Renal cortex interstitium (tissue), 15 donors: ENCODE measurements around the gene ZNF860. TPM values are rescaled to one million over a fixed set of nuclear protein-coding genes. Genes with fewer than 3 reads are reported as not detected.

Experiments used
- DNase-seq, 11 donors: peaks; one replicate each; pipeline ENCODE4 v3.0.0-alpha.2; 2013; ENCODE audit warnings: low read depth in 9 of 11, low spot score in 4 of 11; ENCODE audit errors: extremely low read depth in 1 of 11
- long read RNA-seq, 16 experiments: transcript quantifications; one replicate each; lab custom pipeline, GENCODE V29; 2026
- polyA plus RNA-seq, 3 donors: library from polyadenylated mRNA; unstranded; fragments of 120-200 nt; gene quantifications; one replicate each; pipeline ENCODE4 v1.2.1, GENCODE V29; 2013; ENCODE audit not compliant: insufficient read length in 3 of 3

Gene ZNF860
- 1 to 10 TPM; 2.6 to 3.6 (median 2.7) TPM for polyA plus RNA-seq
- long read RNA-seq, donor 1: 0 reads
- long read RNA-seq, donor 2: 0 reads
- long read RNA-seq, donor 3: 0 reads
- long read RNA-seq, donor 4, partial matches to known transcripts: 0 of 1 reads
- long read RNA-seq, donor 4, other reads (novel, unspliced or antisense): 0 of 1 reads
- long read RNA-seq, donor 5: 0 reads
- long read RNA-seq, donor 6: 0 reads
- long read RNA-seq, donor 7: 0 reads
- long read RNA-seq, donor 8: 0 reads
- long read RNA-seq, donor 9: 0 reads
- long read RNA-seq, donor 10: 0 reads
- long read RNA-seq, donor 11, partial matches to known transcripts: 0 of 1 reads
- long read RNA-seq, donor 11, other reads (novel, unspliced or antisense): 0 of 1 reads
- long read RNA-seq, donor 12: 0 reads
- long read RNA-seq, donor 13: 0 reads
- long read RNA-seq, donor 14, partial matches to known transcripts: 0 of 1 reads
- long read RNA-seq, donor 14, other reads (novel, unspliced or antisense): 0 of 1 reads
- long read RNA-seq, donor 15: 0 reads
- long read RNA-seq, donor 16: 0 reads

- peak in 8 of 11 donors; percentile 67 to 80 (median 76) for DNase-seq
Observed at GRCh38 chr3:31981206-31982181, at the start of gene ZNF860, which contains the start of gene OSBPL10. Gene ZNF860, plus strand, starts transcription at chr3:31981750. Its CDS starts 7,330 bp downstream, at chr3:31989080. Gene OSBPL10, minus strand, starts transcription at chr3:31981262. Its CDS starts 83 bp downstream, at chr3:31981179.

GRCh38 chr3:31932990-31933389 lies 48.6 kb upstream of the ZNF860 start:
- DNase-seq: no peak

GRCh38 chr3:31934018-31934417 lies 47.5 kb upstream of the ZNF860 start:
- DNase-seq: peak in 3 of 11 donors; percentile 22 to 41 (median 33)

- no peak for DNase-seq
Observed at GRCh38 chr3:31934866-31935265, 46.7 kb upstream of the ZNF860 start.

- DNase-seq: no peak
Observed at GRCh38 chr3:31936420-31937060, 45.0 kb upstream of the ZNF860 start.

- DNase-seq: no peak
Observed at GRCh38 chr3:31937225-31937624, 44.3 kb upstream of the ZNF860 start.

GRCh38 chr3:31942446-31942845 lies 39.1 kb upstream of the ZNF860 start:
- no peak for DNase-seq

GRCh38 chr3:31943041-31943440 lies 38.5 kb upstream of the ZNF860 start:
- no peak for DNase-seq

GRCh38 chr3:31945738-31946052 lies 35.9 kb upstream of the ZNF860 start:
- no peak for DNase-seq

- no peak for DNase-seq
Observed at GRCh38 chr3:31946484-31947081, 35.0 kb upstream of the ZNF860 start.

- DNase-seq: no peak
Observed at GRCh38 chr3:31947162-31947561, 34.4 kb upstream of the ZNF860 start.

- no peak for DNase-seq
Observed at GRCh38 chr3:31947671-31948091, 33.9 kb upstream of the ZNF860 start.

GRCh38 chr3:31948280-31948679 lies 33.3 kb upstream of the ZNF860 start:
- DNase-seq: no peak

GRCh38 chr3:31952205-31952604 lies 29.3 kb upstream of the ZNF860 start:
- DNase-seq: no peak

- no peak for DNase-seq
Observed at GRCh38 chr3:31953091-31953490, 28.5 kb upstream of the ZNF860 start.

- DNase-seq: no peak
Observed at GRCh38 chr3:31953636-31954035, 27.9 kb upstream of the ZNF860 start.

GRCh38 chr3:31955581-31955980 lies 26.0 kb upstream of the ZNF860 start:
- DNase-seq: no peak

- peak in 1 of 11 donors; percentile 31 for DNase-seq
Observed at GRCh38 chr3:31957106-31957505, 24.4 kb upstream of the ZNF860 start.

GRCh38 chr3:31958701-31959152 lies 22.8 kb upstream of the ZNF860 start:
- peak in 1 of 11 donors; percentile 22 for DNase-seq
